NK-92 (cell line): ENCODE measurements around the gene TXK.

Source experiments
- DNase-seq: peaks from one replicate; lab custom pipeline; 2025; ENCODE audit not compliant: unreplicated experiment; lab: John Stamatoyannopoulos, UW

Gene TXK

GRCh38 chr4:48138511-48138910 is 4.5 kb upstream of the TXK start:
- DNase-seq = no peak

- DNase-seq = no peak
Measured at GRCh38 chr4:48137846-48138245, 3.8 kb upstream of the TXK start.

- DNase-seq = no peak
Measured at GRCh38 chr4:48133669-48134068, 381 bp downstream of the TXK start.

GRCh38 chr4:48131736-48132135 is 2.3 kb downstream of the TXK start:
- no peak for DNase-seq

GRCh38 chr4:48130100-48130499 is 4.0 kb downstream of the TXK start:
- DNase-seq = no peak

- DNase-seq = no peak
Measured at GRCh38 chr4:48129307-48130014, 4.6 kb downstream of the TXK start.

GRCh38 chr4:48127682-48128404 is 6.2 kb downstream of the TXK start:
- DNase-seq = no peak

- DNase-seq = no peak
Measured at GRCh38 chr4:48127231-48127630, 6.8 kb downstream of the TXK start.

- DNase-seq = no peak
Measured at GRCh38 chr4:48126621-48127020, 7.4 kb downstream of the TXK start.

GRCh38 chr4:48124870-48125269 is 9.2 kb downstream of the TXK start:
- DNase-seq = no peak

GRCh38 chr4:48122756-48123155 is 11.3 kb downstream of the TXK start:
- no peak for DNase-seq

- DNase-seq = no peak
Measured at GRCh38 chr4:48121180-48121579, 12.9 kb downstream of the TXK start.

GRCh38 chr4:48120132-48120531 is 13.9 kb downstream of the TXK start:
- DNase-seq = no peak

- no peak for DNase-seq
Measured at GRCh38 chr4:48119646-48120045, 14.4 kb downstream of the TXK start.

GRCh38 chr4:48118081-48118480 is 16.0 kb downstream of the TXK start:
- DNase-seq = no peak

GRCh38 chr4:48116582-48116981 is 17.5 kb downstream of the TXK start:
- DNase-seq = no peak

GRCh38 chr4:48114412-48114811 is 19.6 kb downstream of the TXK start:
- DNase-seq = no peak

GRCh38 chr4:48112017-48112667 is 21.9 kb downstream of the TXK start:
- DNase-seq = no peak

- no peak for DNase-seq
Measured at GRCh38 chr4:48110452-48110978, 23.5 kb downstream of the TXK start.

GRCh38 chr4:48109413-48110263 is 24.4 kb downstream of the TXK start:
- DNase-seq = no peak
